CD4-positive, alpha-beta T cell treated with Interferon alpha-2 for 1 hour (primary cell): Measurements from ENCODE around the gene CCDC12.

Experiments used
- DNase-seq, 2 donors: peaks; one replicate each; pipeline ENCODE4 v3.0.0-alpha.2; 2020 to 2022

Gene CCDC12

GRCh38 chr3:46888705-46889104 is 87.8 kb downstream of the CCDC12 start:
- DNase-seq, result no peak

GRCh38 chr3:46887980-46888494 is 88.5 kb downstream of the CCDC12 start:
- DNase-seq, result no peak

GRCh38 chr3:46885612-46886011 is 90.9 kb downstream of the CCDC12 start:
- DNase-seq, result no peak

- no peak for DNase-seq
These were observed 91.6 kb downstream of the CCDC12 start for GRCh38 chr3:46884929-46885328.

GRCh38 chr3:46884427-46884826 is 92.1 kb downstream of the CCDC12 start:
- no peak for DNase-seq

- no peak for DNase-seq
These were observed 92.7 kb downstream of the CCDC12 start for GRCh38 chr3:46883830-46884185.

GRCh38 chr3:46883054-46883829 is 93.3 kb downstream of the CCDC12 start:
- DNase-seq, result peak in 1 of 2 donors; percentile 19

- no peak for DNase-seq
These were observed 94.0 kb downstream of the CCDC12 start for GRCh38 chr3:46882377-46883053.

GRCh38 chr3:46881596-46882376 is 94.8 kb downstream of the CCDC12 start:
- no peak for DNase-seq

- DNase-seq, result no peak
These were observed 95.5 kb downstream of the CCDC12 start for GRCh38 chr3:46880884-46881595.

- DNase-seq, result no peak
These were observed 97.6 kb downstream of the CCDC12 start for GRCh38 chr3:46878781-46879436.

GRCh38 chr3:46877406-46878125 is 99.0 kb downstream of the CCDC12 start, which contains the start of gene PTH1R:
PTH1R (plus strand) TSS chr3:46877721; CDS start chr3:46883560, 5,839 bp downstream.
- DNase-seq, result no peak

- no peak for DNase-seq
These were observed 99.9 kb downstream of the CCDC12 start for GRCh38 chr3:46876313-46877300.

GRCh38 chr3:46875560-46875959 is 101.0 kb downstream of the CCDC12 start:
- no peak for DNase-seq

- DNase-seq, result no peak
These were observed 102.1 kb downstream of the CCDC12 start for GRCh38 chr3:46874430-46874829.

GRCh38 chr3:46873521-46873920 is 103.0 kb downstream of the CCDC12 start:
- DNase-seq, result no peak
